NCI-H2227 (cell line): ENCODE measurements around the gene TSPAN10.
A peak's percentile ranks its signal among the peaks of the same experiment; 100 is the strongest.

ENCODE experiments used
- DNase-seq: peaks from one replicate; lab custom pipeline; 2025; ENCODE audit not compliant: unreplicated experiment; lab: John Stamatoyannopoulos, UW

TSPAN10 gene

DNA sequence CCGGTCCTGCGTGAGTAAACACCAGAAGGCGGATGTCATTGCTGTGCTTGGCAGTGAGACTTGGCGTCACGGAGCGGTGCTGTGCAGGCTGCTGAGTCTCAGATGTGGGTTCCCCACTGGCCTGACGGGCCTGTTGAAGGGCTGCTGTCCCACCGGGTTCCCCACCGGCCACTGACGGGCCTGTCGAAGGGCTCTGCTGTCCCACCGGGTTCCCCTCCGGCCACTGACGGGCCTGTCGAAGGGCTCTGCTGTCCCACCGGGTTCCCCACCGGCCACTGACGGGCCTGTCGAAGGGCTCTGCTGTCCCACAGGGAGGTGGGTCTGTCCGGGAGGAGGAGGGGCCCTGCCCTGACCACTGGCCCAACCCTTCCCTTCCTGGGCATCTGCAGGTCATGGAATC is 49.6 kb downstream of the TSPAN10 start:
- DNase-seq: no peak

DNA sequence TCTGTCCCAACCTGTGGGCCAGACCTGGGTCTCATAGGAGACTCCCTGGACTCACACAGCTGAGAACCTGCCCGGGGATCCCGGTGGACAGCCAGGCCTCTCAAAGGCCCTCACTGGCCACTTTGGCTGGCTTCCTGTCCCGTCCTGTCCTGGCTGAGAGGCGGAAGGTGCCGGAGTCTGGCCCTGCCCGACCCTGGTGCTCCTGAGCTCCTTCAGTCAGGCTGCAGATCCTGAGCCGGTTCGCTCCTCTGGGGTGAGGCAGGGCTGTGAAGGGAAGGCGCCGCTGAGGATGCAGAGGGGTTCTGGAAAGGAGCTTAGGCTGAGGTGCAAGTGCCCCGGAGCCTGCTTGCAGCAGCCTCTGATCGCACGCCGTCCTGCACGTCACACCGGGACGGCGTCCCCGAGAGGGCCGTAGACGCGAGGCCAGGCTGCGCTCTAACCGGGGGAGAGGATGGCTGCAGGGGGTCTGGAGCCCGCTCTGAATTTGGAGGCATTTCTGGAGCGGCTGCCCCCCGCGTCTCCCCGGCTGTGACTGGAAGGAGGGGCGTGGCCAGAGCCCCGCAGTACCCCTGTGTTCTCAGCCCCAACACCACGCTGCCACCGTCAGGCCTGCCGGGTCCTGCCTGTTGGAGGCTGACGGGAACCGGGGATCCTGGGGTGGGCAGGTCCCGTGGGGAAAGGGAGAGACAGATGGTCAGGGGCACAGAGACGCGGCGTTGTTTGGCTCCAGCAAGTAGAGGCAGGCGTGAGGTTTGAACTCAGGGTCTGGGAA is 51.0 kb downstream of the TSPAN10 start:
- DNase-seq: no peak

DNA sequence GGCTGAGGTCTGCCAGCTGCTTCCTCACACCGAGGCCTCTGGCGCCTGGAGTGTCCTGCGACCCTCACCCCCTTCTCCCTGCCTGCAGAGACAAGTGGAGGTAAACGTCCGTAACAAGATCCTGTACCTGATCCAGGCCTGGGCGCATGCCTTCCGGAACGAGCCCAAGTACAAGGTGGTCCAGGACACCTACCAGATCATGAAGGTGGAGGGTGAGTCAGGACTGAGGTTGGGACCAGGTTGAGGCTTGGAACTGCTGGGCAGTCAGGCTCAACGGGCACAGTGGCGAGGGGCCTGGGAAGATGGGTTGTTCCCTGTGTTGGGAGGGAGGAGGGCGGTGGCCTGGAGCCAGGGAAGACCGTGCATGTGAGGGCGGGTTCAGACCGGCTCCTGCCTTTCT is 51.6 kb downstream of the TSPAN10 start:
- no peak for DNase-seq

DNA sequence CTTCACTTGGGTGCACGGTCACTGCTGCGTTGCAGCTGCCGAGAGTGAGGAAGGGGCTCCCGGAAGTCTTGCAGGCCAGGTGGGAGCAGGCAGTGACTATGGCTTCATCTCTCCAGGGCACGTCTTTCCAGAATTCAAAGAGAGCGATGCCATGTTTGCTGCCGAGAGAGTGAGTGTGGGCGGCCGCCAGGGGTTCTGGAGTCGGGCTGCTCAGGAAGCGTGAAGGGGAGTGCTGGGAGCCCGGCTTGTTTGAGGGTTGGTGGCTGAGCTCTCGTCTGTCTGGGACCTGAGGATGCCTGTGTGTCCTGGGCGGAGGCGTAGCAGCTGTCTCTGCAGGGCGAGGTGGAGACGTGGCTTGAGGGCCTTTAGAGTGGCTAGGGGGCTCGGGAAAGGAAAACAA is 53.1 kb downstream of the TSPAN10 start:
- DNase-seq: no peak

DNA sequence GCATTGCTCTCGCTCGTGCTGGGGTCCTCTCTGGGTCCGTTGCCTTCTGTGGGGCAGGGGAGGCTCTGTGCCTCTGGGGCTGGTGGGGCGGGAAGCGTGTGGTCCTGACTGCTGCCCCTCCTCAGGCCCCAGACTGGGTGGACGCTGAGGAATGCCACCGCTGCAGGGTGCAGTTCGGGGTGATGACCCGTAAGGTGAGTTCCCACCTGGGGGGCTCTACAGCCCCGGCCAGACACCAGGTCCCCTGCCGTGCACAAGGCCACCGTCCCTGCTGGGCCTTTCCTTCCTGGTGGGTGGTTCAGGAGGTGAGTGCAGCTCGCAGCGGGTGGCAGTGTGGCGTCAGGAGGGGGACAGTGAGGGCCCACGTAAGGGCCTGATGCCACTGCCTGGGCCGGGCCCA is 53.6 kb downstream of the TSPAN10 start:
- DNase-seq: no peak

DNA sequence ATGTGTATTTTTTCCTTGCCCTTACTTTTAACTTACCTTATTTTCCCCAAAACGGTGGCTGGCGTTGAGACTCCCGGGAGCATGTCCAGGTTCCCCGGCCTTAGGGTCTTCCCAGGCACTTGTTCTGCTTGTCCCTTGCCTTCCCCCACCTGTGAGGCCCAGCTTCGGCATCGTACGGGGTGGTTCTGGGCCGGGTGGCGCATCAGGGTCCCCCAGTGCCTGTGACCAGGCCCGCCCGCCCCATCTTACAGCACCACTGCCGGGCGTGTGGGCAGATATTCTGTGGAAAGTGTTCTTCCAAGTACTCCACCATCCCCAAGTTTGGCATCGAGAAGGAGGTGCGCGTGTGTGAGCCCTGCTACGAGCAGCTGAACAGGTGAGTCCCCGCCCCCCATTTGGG is 54.2 kb downstream of the TSPAN10 start:
- DNase-seq: no peak

DNA sequence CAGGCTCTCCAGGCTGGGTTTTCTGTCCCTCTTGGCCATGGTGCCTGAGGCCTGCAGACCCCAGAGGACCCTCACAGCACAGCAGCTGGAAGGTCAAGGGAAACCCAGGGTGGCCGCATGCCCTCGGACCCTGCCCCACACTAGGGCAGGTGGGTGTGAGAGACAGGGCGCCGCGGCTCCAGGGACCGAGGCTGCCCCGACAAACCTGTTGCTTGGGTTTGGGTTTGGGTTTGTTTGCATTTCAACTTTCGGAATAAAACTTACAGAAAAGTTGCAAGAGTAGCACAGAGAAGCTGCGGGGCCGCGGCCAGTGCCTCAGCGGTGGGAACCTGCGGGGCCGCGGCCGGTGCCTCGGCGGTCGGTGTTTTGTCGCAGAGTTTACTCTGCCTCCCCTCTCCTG is 54.6 kb downstream of the TSPAN10 start:
- DNase-seq: no peak

DNA sequence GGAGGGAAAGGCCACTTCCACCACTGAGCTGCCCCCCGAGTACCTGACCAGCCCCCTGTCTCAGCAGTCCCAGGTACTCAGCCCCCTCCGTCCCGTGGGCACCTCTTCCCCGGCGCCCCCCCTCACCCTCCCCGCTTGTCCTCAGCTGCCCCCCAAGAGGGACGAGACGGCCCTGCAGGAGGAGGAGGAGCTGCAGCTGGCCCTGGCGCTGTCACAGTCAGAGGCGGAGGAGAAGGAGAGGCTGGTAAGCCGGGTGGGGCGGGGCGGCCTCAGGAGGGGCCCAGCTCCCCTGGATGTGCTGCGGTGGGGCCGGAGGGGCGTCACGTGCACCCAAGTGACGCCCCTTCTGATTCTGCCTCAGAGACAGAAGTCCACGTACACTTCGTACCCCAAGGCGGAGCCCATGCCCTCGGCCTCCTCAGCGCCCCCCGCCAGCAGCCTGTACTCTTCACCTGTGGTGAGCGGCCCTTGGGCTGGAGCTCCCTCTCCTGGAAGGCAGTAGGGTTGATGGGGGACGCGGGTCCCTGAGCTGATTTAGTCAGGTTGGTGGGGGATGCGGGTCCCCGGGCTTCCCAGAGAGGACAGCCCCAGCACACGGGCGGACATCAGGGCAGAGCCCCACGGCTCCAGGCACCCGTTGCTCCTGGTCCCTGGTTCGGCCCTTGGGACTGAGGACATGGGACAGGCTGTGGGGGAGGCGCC is 56.7 kb downstream of the TSPAN10 start:
- DNase-seq: peak; percentile 53

DNA sequence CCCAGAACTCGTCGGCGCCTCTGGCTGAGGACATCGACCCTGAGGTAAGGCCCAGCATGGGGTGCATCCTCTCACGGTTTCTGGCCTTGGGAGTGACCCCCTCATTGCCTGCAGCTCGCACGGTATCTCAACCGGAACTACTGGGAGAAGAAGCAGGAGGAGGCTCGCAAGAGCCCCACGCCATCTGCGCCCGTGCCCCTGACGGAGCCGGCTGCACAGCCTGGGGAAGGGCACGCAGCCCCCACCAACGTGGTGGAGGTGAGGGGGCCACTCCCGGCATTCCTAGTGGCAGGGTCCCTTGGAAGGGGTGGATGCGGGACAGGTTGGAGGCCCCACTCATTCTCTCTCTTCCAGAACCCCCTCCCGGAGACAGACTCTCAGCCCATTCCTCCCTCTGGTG is 57.8 kb downstream of the TSPAN10 start:
- DNase-seq: no peak

DNA sequence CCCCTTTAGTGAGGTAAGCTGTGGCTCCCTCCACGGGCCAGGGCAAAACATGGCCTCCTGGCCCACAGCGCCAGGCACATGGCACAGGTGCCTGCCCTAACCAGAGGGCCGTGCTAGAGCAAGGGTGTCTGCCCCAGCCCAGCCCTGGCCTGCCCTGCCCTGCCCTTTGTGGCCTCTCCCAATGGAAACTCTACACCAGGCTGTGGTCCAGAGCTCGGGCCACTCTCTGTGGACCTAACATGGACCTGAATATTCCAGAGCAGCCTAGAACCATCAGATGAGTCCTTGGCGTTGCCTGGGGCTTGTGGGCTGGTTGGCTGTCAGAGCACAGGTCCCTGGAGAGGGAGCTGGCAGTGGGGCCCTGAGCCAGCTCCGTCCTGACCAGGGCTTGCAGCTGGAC is 58.2 kb downstream of the TSPAN10 start:
- no peak for DNase-seq

DNA sequence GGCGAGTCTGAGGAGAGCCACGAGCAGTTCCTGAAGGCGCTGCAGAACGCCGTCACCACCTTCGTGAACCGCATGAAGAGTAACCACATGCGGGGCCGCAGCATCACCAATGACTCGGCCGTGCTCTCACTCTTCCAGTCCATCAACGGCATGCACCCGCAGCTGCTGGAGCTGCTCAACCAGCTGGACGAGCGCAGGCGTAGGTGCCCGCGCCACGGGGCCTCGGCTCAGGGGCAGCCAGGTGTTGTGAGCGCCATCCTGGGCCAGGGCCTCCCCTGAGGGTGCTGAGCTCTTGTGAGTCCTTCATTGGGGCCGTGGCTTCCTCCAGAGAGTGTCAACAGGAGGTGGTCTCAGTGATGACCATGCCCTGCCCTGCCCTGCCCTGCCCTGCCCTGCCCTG is 58.8 kb downstream of the TSPAN10 start:
- no peak for DNase-seq

DNA sequence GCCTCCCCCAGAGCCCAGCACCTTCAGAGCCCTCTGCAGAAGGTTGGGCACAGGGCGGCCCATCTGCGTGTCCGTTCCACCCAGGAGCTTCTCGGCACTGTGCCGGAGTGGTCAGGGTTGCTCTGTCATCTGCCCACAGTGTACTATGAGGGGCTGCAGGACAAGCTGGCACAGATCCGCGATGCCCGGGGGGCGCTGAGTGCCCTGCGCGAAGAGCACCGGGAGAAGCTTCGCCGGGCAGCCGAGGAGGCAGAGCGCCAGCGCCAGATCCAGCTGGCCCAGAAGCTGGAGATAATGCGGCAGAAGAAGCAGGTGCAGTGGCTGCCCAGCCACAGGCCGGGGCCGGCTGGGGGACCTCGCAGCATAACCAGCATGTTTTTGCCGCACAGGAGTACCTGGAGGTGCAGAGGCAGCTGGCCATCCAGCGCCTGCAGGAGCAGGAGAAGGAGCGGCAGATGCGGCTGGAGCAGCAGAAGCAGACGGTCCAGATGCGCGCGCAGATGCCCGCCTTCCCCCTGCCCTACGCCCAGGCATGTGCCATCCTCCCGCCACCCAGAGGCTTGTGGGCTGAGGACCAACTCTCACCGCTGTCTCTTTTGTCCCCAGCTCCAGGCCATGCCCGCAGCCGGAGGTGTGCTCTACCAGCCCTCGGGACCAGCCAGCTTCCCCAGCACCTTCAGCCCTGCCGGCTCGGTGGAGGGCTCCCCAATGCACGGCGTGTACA is 59.4 kb downstream of the TSPAN10 start:
- DNase-seq: no peak

DNA sequence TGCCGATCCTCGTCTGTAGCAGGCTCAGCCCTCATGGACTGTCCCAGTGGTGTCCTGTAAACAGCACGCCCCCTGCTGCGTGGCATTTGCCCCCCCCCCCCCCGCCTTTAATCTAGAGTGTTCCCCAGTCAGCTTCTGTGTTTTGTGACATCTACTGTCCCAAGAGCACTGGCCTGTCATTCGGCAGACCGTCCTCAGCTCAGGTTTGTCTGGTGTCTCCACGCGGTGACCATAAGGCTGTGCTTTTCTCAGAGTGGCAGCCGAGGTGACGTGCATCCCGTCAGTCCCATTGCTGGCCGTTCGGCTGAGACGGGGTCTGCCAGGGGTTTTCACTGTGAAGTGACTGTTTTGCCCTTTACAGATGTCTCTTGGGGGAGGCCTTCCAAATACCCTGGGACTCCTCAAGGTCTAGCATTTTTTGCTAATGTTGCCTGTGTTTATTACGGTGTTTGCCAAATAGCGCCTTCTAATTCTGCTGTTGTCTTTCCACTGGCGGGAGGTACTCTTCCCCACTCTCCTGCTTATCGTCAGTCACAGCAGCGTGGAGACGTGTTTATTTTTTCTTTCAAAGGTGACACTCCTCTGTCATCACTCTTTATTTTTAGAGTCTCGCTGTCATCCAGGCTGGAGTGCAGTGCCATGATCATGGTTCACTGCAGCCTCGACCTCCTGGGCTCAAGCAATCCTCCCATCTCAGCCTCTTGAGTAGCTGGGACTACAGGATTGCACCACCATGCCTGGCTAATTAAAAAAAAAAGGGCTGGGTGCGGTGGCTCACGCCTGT is 60.5 kb downstream of the TSPAN10 start:
- DNase-seq: no peak
